B cell (primary cell): Measurements from ENCODE around the gene HAGHL. TPM values are rescaled to one million over a fixed set of nuclear protein-coding genes. Genes with fewer than 3 reads are reported as not detected.

Experiments
- ATAC-seq: fragments of 200-7000 bp; cut with Tn5 transposase; one replicate; pipeline ENCODE4 v1.10.0; 2021; ENCODE audit warnings: low read depth, mild to moderate bottlenecking, moderate number of reproducible peaks, moderate library complexity
- CTCF ChIA-PET: fragments of 350-600 bp; sonication (Branson Sonifier 250); formaldehyde crosslinking; loops from one replicate; lab custom pipeline; 2021; ENCODE audit warnings: antibody characterized with exemption, inconsistent platforms; lab: Charles Lee
- POLR2A ChIA-PET: fragments of 350-600 bp; sonication (Branson Sonifier 250); formaldehyde crosslinking; loops from one replicate; lab custom pipeline; 2021; ENCODE audit warnings: antibody characterized with exemption; lab: Charles Lee
- DNase-seq: peaks from one replicate; pipeline ENCODE4 v3.0.0; 2013
- H2AFZ ChIP-seq: 2 replicates; pipeline ENCODE4 v1.6.1; 2012; ENCODE audit warnings: mild to moderate bottlenecking, low read depth, low read length; ENCODE audit not compliant: insufficient read depth, poor library complexity, severe bottlenecking
- H3K27ac ChIP-seq, 2 donors: 1 replicate in 1 of 2; 2 replicates in 1 of 2; pipeline ENCODE4 v1.5.1; 2012 to 2013; ENCODE audit warnings: low read length in 2 of 2, mild to moderate bottlenecking in 2 of 2, moderate library complexity in 1 of 2
- H3K27me3 ChIP-seq, 4 experiments: fragments of 200-600 bp in 1 of 4; sonication (generic) in 1 of 4; replicated peaks in 1 of 4; 1 replicate in 2 of 4; 2 replicates in 2 of 4; pipeline versions ENCODE4 v1.6.1 to v1.7.0; 2013 to 2016; ENCODE audit warnings: low read length in 3 of 4, mild to moderate bottlenecking in 2 of 4, mixed read lengths in 1 of 4, moderate library complexity in 1 of 4; ENCODE audit not compliant: insufficient read depth in 4 of 4, control insufficient read depth in 3 of 4; ENCODE audit errors: control extremely low read depth in 1 of 4
- H3K36me3 ChIP-seq, 2 experiments: replicated peaks in 1 of 2; 1 replicate in 1 of 2; 2 replicates in 1 of 2; pipeline versions ENCODE4 v1.6.1 to v1.7.1; 2013; ENCODE audit warnings: low read length in 1 of 2; ENCODE audit not compliant: insufficient read depth in 2 of 2, control insufficient read depth in 1 of 2; ENCODE audit errors: control extremely low read depth in 1 of 2, extremely low read depth in 1 of 2
- H3K4me1 ChIP-seq, 2 donors: fragments of 200-600 bp in 1 of 2; sonication (generic) in 1 of 2; 1 replicate in 1 of 2; 2 replicates in 1 of 2; pipeline versions ENCODE4 v1.5.1 to v1.6.1; 2013 to 2017; ENCODE audit warnings: low read length in 2 of 2; ENCODE audit not compliant: control insufficient read depth in 2 of 2, insufficient read depth in 2 of 2
- H3K4me2 ChIP-seq: replicated peaks from 2 replicates; pipeline ENCODE3; 2012; ENCODE audit warnings: mild to moderate bottlenecking, low read depth, low read length; ENCODE audit not compliant: poor library complexity, severe bottlenecking
- H3K4me3 ChIP-seq, 5 experiments: fragments of 200-600 bp in 1 of 5; sonication (generic) in 1 of 5; 1 replicate in 3 of 5; 2 replicates in 2 of 5; pipeline versions ENCODE4 v1.5.1 to v1.7.0; 2011 to 2016; ENCODE audit warnings: low read length in 4 of 5, mild to moderate bottlenecking in 4 of 5, low read depth in 2 of 5, control low read depth in 1 of 5, moderate library complexity in 1 of 5; ENCODE audit not compliant: insufficient read depth in 1 of 5; ENCODE audit errors: control extremely low read depth in 1 of 5, extremely low read depth in 1 of 5
- H3K79me2 ChIP-seq: fragments of 200-600 bp; sonication (generic); one replicate; pipeline ENCODE4 v1.6.0; 2016; ENCODE audit warnings: low read length; ENCODE audit not compliant: control insufficient read depth, insufficient read depth
- H3K9ac ChIP-seq: fragments of 200-600 bp; sonication (generic); 2 replicates; pipeline ENCODE4 v1.6.1; 2017; ENCODE audit warnings: mild to moderate bottlenecking, low read length, moderate library complexity
- H3K9me3 ChIP-seq, 3 donors: one replicate each; pipeline versions ENCODE4 v1.6.1 to v1.7.1; 2013; ENCODE audit warnings: low read length in 2 of 3; ENCODE audit not compliant: control insufficient read depth in 2 of 3, insufficient read depth in 1 of 3; ENCODE audit errors: control extremely low read depth in 1 of 3
- H4K20me1 ChIP-seq: 2 replicates; pipeline ENCODE4 v1.6.0; 2012; ENCODE audit warnings: mild to moderate bottlenecking, low read length; ENCODE audit not compliant: insufficient read depth, control insufficient read depth, poor library complexity, severe bottlenecking
- H3K27ac Mint-ChIP-seq: one replicate; pipeline ENCODE4 v1.8.0; 2021; ENCODE audit warnings: mixed read lengths
- H3K27me3 Mint-ChIP-seq: one replicate; pipeline ENCODE4 v1.8.0; 2021; ENCODE audit warnings: mixed read lengths
- H3K4me1 Mint-ChIP-seq: one replicate; pipeline ENCODE4 v1.8.0; 2021; ENCODE audit warnings: mixed read lengths
- H3K4me3 Mint-ChIP-seq: one replicate; pipeline ENCODE4 v1.8.0; 2021; ENCODE audit warnings: mixed read lengths
- H3K9me3 Mint-ChIP-seq: one replicate; pipeline ENCODE4 v1.8.0; 2022; ENCODE audit warnings: mixed read lengths; ENCODE audit not compliant: insufficient read depth
- CTCF ChIP-seq: fragments of 200-600 bp; IDR thresholded peaks from one replicate; pipeline ENCODE4 v1.8.0; 2022; ENCODE audit warnings: antibody characterized with exemption, mild to moderate bottlenecking
- EZH2 ChIP-seq: IDR thresholded peaks from 2 replicates; pipeline ENCODE4 v1.6.1; 2012; ENCODE audit warnings: borderline replicate concordance, low read depth, mild to moderate bottlenecking, moderate library complexity, low read length; ENCODE audit not compliant: insufficient read depth, poor library complexity, severe bottlenecking
- WGBS: methylation state at CpG from one replicate; pipeline ENCODE4 v1.1.5; 2013; ENCODE audit warnings: missing lambda C conversion rate; ENCODE audit not compliant: insufficient coverage; 5-methylcytosine and 5-hydroxymethylcytosine counted together
- intact Hi-C: fragments of 100-400 bp; cut with micrococcal nuclease; formaldehyde crosslinking; loops from one replicate; pipeline ENCODE4 v1.10.0; 2022
- polyA plus RNA-seq: library from polyadenylated mRNA; depleted of rRNA; stranded (reverse); fragments of >200 nt; gene quantifications from 2 replicates; pipeline ENCODE4 v1.2.3, GENCODE V29; 2012
- total RNA-seq, 2 donors: library from RNA; stranded (reverse); fragments of 120-200 nt in 1 of 2; gene quantifications; 1 replicate in 1 of 2; 2 replicates in 1 of 2; pipeline versions ENCODE4 v1.2.3 to v1.2.4, GENCODE V29; 2013 to 2022

Gene HAGHL
- total and polyA plus RNA-seq, 2 donors (not counting 1 experiment from before 2014, with no cell fraction given): 32.3 to 87.1 TPM

GRCh38 chr16:749010-749409 is 22.1 kb downstream of the HAGHL start:
- POLR2A ChIA-PET: no interaction called here
- Histone ChIP-seq H3K4me2 (no peak overlapping the region), H3K27ac (no peak overlapping the region), H3K36me3 (no peaks in the 10 kb centered on the region), H3K9ac (no peak overlapping the region), H2AFZ (no peak overlapping the region), H3K27me3 (no peaks in the 10 kb centered on the region), H3K79me2 (no peaks in the 10 kb centered on the region), H3K9me3 (no peaks in the 10 kb centered on the region), H3K4me3 (no peak overlapping the region), H4K20me1 (no peaks in the 10 kb centered on the region), H3K4me1 (no peaks in the 10 kb centered on the region)
- Mint-ChIP-seq H3K4me1 (no peaks in the 10 kb centered on the region), H3K4me3 (no peak overlapping the region), H3K27ac (no peak overlapping the region), H3K27me3 (no peaks in the 10 kb centered on the region), H3K9me3 (no peaks in the 10 kb centered on the region)
- ATAC-seq (no peak), DNase-seq (no peak)
- CTCF ChIA-PET: interaction anchor here (0.7 to 0.9 kb wide), 2 partner anchors 14 to 39 kb away, joined by 3 to 4 read pairs; partner anchors contain the start of genes CHTF18 and RPUSD1
- no peak for TF ChIP-seq EZH2
- no peak for TF ChIP-seq CTCF
- 100% methylated on average over 1 of the region's 6 CpGs for WGBS
- intact Hi-C loops: no loop called here

DNA sequence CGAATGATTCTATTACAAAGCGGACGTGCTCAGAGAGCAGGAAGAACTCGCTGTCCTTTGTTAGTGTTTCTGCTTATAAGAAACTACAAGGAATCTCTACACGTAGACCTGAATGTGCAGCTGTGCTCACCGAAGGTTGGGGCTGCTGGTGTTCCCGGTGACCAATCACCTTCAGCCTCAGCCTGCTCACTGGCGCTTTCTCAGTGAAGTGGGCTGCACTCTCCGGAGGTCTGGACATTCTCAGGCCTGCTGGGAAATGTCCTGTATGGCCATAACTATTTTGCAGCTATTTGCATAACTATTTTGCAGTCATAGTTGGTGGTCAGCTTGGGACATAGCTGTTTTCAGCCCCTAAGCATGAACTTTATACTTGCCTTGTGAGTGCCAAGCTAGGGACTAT is 23.6 kb downstream of the HAGHL start:
- H2AFZ ChIP-seq: no peak overlapping the region
- no peaks in the 10 kb centered on the region for H3K27me3 Mint-ChIP-seq
- no peaks in the 10 kb centered on the region for H3K9me3 ChIP-seq
- no peak overlapping the region for H3K4me2 ChIP-seq
- peaks cover 1% of the 10 kb centered on the region for H3K4me1 Mint-ChIP-seq
- no peaks in the 10 kb centered on the region for H3K79me2 ChIP-seq
- no peaks in the 10 kb centered on the region for H3K9me3 Mint-ChIP-seq
- CTCF ChIA-PET: interaction anchor here (2.1 kb wide), 1 partner anchor 11 kb away, joined by 6 read pairs; the partner anchor contains the start of gene CIAO3
- H3K4me3 Mint-ChIP-seq: no peak overlapping the region
- no peaks in the 10 kb centered on the region for H3K27me3 ChIP-seq
- no peak for DNase-seq
- no peaks in the 10 kb centered on the region for H4K20me1 ChIP-seq
- H3K4me3 ChIP-seq: no peak overlapping the region
- intact Hi-C loops: no loop called here
- no peak overlapping the region for H3K9ac ChIP-seq
- no peak for TF ChIP-seq CTCF
- no peak for TF ChIP-seq EZH2
- H3K27ac ChIP-seq: no peak overlapping the region
- ATAC-seq: no peak
- 90% methylated on average over 9 of the region's 9 CpGs for WGBS
- POLR2A ChIA-PET: no interaction called here
- H3K36me3 ChIP-seq: no peaks in the 10 kb centered on the region
- peaks cover 4 to 6% of the 10 kb centered on the region in 2 donors for H3K4me1 ChIP-seq
- no peak overlapping the region for H3K27ac Mint-ChIP-seq
